Left renal pelvis (tissue), 4 donors: ENCODE data around the gene SH3PXD2A. TPM values are rescaled to one million over a fixed set of nuclear protein-coding genes. Genes with fewer than 3 reads are reported as not detected.

ENCODE experiments used
- DNase-seq, 4 donors: peaks; one replicate each; pipeline ENCODE4 v3.0.0-alpha.2; 2013; ENCODE audit warnings: low read depth in 4 of 4, low spot score in 3 of 4
- polyA plus RNA-seq, 4 donors: library from polyadenylated mRNA; unstranded; fragments of 120-200 nt; gene quantifications; one replicate each; pipeline ENCODE4 v1.2.1, GENCODE V29; 2013; ENCODE audit not compliant: insufficient read length in 4 of 4

The SH3PXD2A gene
- polyA plus RNA-seq, 4 donors, result 29.1 to 105 (median 31.7) TPM

GRCh38 chr10:103794996-103795395 lies 60.4 kb downstream of the SH3PXD2A start:
- no peak for DNase-seq

GRCh38 chr10:103793920-103794883 lies 61.2 kb downstream of the SH3PXD2A start:
- DNase-seq, result no peak

GRCh38 chr10:103793429-103793828 lies 61.9 kb downstream of the SH3PXD2A start:
- DNase-seq, result no peak

GRCh38 chr10:103792547-103792946 lies 62.8 kb downstream of the SH3PXD2A start:
- no peak for DNase-seq

GRCh38 chr10:103791858-103792257 lies 63.5 kb downstream of the SH3PXD2A start:
- no peak for DNase-seq

- DNase-seq, result no peak
Measured at GRCh38 chr10:103791291-103791690, 64.1 kb downstream of the SH3PXD2A start.

- no peak for DNase-seq
Measured at GRCh38 chr10:103790580-103790979, 64.8 kb downstream of the SH3PXD2A start.

- no peak for DNase-seq
Measured at GRCh38 chr10:103789771-103790201, 65.6 kb downstream of the SH3PXD2A start.

GRCh38 chr10:103789161-103789560 lies 66.2 kb downstream of the SH3PXD2A start:
- DNase-seq, result no peak

GRCh38 chr10:103787331-103787730 lies 68.0 kb downstream of the SH3PXD2A start:
- DNase-seq, result no peak

GRCh38 chr10:103786020-103786419 lies 69.4 kb downstream of the SH3PXD2A start:
- no peak for DNase-seq

GRCh38 chr10:103784723-103785418 lies 70.5 kb downstream of the SH3PXD2A start:
- DNase-seq, result no peak

GRCh38 chr10:103784089-103784488 lies 71.3 kb downstream of the SH3PXD2A start:
- DNase-seq, result no peak

- DNase-seq, result no peak
Measured at GRCh38 chr10:103783681-103784080, 71.7 kb downstream of the SH3PXD2A start.

GRCh38 chr10:103781329-103782061 lies 73.9 kb downstream of the SH3PXD2A start:
- no peak for DNase-seq

GRCh38 chr10:103780242-103781149 lies 74.9 kb downstream of the SH3PXD2A start:
- DNase-seq, result no peak

GRCh38 chr10:103778358-103779139 lies 76.8 kb downstream of the SH3PXD2A start:
- no peak for DNase-seq

- DNase-seq, result no peak
Measured at GRCh38 chr10:103776878-103777591, 78.3 kb downstream of the SH3PXD2A start.
